GM21723 (cell line): ENCODE data around the gene MAP1B.

ENCODE experiments used
- ATAC-seq: cut with Tn5 transposase; IDR thresholded peaks from one replicate; pipeline ENCODE4 v1.9.1; 2021; ENCODE audit warnings: mild to moderate bottlenecking, moderate library complexity; ENCODE audit not compliant: unreplicated experiment

The MAP1B gene

GRCh38 chr5:72221541-72221940 lies 114.3 kb downstream of the MAP1B start:
- ATAC-seq = no peak

DNA sequence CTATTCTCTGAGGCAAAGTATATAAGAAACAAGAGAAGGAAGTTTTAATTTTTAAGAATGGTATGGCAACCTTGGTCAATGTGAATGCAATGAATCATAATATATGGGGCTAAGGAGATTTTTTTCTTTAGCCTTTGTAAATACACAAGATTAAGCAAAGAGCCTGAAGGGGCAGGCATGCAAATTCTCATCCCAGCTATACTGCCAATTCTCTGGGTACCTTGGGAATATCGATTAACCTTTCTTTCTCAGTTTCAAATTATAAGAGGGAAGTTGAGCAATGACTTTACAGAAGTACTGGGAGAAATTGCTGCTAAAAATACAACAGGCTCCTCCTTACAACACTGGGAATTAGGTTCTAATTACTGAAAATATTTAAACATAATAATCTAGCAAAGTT lies 115.2 kb downstream of the MAP1B start:
- ATAC-seq = no peak

GRCh38 chr5:72223371-72223770 lies 116.1 kb downstream of the MAP1B start:
- no peak for ATAC-seq

DNA sequence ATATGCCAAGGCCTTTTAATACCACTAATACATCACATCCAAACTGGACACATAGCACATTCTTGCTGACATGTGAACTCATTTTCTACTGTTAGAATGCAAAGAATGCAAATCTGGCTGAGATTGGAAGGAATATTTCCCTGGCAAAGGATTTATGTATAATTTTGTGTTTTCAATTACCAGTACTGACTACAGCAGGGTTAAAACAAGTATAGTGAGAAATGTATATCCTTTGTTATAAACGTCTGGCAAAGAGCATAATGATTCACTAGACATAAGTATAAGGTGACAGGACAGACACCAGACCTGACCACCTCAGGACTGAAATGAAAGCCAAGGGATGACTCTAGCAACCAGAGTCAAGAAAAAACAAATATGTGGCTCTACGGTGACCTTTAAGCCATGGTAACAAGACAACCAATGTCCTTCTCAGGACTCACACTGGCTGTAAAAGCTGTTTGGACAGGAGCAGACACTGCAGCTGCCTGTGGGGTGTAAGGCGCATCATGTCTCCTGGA lies 117.7 kb downstream of the MAP1B start:
- no peak for ATAC-seq

DNA sequence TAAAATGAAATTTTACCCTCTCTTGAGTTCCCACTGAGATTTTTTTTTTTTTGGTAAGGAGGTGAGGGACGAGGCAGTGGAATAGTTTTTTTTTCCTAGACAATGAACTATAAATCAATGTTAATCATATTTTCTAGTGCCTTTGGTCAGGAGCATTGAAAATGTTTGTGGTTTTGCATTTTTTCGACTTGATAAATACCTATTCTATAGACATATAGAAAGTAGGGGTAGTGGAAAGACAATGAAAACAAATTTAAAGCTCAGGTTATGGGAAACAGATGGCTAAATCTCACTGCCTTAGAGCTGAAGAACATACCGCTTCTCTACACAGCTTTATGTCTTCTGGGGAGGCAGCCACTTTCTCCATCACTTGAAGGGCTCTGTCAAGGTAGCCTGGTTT lies 118.5 kb downstream of the MAP1B start:
- no peak for ATAC-seq

DNA sequence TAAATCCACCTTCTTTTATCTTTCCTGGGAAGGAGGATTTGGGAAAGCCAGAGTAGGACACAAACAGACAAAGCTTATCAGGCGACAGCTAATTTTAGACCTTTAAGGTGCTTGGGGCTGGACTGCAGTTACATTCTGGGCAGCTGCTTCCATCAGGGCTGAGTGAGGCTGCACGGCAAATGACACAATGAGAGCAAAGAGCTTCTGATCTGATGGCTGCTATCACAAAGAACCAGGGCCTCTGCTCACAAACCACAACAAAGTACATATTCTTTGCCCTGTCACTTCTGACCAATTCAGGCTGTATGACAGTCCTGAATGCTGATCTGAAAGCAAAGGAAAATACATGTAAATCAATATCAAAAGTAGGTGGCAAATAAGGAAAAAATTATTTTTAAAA lies 119.7 kb downstream of the MAP1B start:
- ATAC-seq = no peak

DNA sequence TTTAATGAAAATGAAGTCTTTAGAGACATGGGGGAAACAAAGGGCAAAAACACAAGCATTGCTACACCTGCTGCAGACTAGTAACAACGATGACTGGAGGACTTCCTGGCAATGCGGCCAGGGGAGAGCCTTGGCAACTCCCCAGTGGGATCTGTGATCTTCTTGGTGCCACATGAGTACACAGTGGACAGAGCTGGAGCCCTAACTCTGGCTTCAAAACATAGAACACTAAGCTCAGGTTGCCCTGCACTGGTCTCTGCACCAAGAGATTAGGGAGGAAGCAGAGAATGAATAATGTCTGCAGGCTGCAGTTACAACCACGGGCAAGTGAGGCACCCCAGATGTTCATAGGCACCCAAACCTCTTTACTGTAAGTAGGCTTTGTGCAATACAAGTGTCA lies 121.7 kb downstream of the MAP1B start:
- ATAC-seq = no peak

GRCh38 chr5:72231991-72232703 lies 124.9 kb downstream of the MAP1B start:
- no peak for ATAC-seq

DNA sequence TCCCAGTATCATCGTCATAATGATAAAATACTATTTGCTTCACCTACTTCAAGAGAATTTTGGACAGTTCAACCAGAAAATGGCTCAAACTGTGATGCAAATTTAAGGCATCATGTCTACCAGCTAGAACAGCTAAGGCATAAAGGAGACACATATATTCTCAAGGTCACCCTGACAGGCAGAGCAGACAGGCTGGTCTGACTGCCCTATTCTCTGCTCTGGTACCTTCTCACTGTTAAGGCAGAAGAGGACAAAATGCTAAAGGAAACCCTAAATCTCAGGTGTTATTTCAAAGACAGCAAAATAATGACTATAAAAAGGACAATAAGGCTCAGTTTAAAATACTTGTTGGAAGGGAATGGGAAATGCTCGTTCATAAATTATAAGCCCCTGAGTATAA lies 125.6 kb downstream of the MAP1B start:
- no peak for ATAC-seq

DNA sequence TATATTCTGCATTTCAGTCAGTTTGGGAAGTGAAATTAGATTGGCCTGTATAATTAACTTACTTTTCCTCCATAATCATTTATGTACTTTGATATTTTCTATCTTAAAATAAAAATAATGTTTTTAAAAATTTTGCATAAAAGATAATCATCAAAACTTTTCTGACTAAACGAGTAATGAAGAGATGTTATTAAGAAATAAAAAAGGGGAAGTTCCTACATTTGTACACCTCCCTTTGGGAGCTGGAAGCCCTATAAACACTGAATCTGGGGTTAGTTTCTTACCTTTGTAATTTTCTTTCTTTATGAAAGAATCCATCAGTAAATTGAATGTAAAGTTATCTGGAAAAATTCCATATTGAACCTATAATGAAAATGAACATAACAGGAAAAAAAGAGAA lies 126.6 kb downstream of the MAP1B start:
- no peak for ATAC-seq

DNA sequence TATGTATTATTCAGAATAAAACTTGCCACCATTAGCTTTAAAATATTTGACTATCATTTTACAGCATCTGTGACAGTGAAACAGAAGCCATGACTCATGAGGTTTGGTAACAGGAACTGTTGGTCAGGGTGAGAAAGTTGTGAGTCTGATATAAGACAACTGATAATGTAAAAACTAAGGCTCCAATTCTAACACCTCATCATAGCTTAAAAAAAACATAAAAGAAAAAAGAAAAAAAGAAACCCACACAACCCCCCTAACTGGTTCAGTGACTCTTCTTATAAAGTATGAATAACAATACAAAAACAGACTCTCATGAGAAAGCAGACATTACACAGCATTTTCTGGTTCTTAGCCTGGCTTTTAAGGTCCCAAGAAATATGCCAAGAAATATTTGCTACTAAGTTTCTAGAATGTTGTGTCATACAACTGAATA lies 127.0 kb downstream of the MAP1B start:
- peak; percentile 87 for ATAC-seq

DNA sequence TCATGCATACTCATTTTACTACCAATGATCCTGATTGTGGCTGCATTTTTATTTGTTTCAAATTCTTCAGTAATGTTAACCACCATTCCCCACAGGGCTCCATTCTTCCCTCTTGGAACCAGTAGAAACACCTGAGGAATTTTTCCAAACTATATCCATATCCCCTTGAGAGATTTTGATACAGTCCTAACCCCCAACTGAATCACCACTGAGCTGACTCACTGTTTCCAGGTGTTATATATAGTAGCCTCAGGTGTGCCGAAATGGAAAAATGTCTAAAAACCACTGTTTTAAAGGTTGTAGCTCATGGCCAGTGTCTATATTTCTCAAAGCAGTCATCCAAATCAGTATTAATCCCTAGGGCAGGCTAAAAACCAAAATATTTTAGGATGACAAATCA lies 127.6 kb downstream of the MAP1B start:
- no peak for ATAC-seq

GRCh38 chr5:72235725-72236124 lies 128.4 kb downstream of the MAP1B start:
- ATAC-seq = no peak

DNA sequence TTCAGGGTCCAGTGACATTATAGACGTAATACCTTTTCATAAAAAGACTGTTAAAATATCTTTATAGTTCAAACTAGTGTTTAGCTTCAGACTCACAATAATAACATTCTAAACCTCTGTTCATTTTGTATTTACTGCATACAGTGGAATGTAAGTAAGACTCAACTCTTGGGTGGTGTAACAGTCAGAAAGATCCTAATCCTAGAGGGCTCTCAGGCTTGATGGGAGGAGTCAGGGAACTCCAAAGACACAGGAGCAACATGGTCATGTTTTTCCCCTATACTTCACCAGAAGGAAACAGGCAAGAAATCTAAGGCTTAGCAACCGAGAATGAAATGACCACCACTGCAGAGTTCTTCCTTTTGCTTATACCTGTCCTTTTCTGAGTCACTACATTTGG lies 130.1 kb downstream of the MAP1B start:
- ATAC-seq = no peak

GRCh38 chr5:72237879-72238278 lies 130.6 kb downstream of the MAP1B start:
- ATAC-seq = no peak

DNA sequence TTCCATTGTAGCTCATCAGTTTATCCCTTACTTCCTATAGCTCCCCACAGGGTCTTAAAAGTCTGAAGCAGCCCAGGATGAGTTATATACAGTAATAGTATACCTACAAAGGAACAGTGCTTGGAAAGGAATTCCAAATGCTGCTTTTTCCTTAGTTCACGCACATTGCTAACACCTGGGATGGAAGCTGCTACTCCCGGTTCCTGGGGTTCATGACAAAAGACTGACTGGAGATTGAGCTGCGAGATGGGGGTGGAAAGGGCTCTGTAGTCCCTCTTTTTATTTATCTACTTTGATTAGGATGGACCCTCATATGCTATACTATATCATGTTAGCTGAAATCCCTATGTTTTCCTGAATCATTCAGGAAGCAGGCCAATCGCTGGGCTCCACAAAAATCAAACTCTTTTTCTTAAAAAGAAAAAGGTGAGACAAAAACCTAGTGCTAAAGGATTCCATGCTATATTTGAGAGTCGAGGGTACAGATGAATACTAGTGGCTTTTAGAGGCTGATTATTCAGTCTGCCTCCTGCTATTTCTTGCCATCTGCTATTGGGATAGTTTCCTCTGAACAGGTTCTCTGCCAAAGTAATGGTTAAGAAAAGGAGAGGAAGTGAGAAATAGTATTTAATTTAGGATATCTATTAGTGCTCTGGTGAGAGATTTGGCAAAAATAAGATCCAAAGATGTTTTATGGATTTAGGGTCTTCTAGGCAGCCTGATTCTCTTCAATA lies 131.6 kb downstream of the MAP1B start:
- ATAC-seq = no peak

DNA sequence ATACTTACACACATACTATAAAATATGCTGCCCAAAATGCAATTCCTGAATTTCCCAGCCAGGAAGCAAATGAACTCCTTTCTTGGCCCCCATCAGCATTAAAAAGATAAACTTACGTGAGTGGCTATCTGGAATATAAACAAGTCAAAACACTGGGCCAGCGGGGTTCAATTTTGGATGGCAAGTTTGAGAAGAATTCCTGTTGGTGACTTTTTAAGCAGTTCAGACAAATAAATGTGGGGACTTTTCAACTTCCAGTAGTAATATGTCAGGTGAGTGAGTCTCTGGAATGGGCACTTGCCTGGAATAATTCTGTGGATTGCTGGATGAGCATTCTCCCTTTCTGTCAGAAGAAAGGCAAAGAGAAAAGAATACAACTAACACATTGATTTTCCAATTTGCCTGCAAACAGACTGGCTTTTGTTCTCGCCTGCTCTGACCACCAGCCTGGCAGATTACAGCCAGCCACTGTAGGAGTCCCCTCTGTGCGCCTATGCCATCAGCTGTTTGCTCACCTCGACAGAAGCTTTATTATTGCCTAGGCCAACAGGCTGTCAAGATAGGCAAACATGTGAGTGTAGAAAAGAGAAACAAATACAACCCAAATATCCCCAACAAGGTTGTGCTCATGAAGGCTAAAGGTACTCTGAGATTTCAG lies 134.2 kb downstream of the MAP1B start:
- no peak for ATAC-seq

DNA sequence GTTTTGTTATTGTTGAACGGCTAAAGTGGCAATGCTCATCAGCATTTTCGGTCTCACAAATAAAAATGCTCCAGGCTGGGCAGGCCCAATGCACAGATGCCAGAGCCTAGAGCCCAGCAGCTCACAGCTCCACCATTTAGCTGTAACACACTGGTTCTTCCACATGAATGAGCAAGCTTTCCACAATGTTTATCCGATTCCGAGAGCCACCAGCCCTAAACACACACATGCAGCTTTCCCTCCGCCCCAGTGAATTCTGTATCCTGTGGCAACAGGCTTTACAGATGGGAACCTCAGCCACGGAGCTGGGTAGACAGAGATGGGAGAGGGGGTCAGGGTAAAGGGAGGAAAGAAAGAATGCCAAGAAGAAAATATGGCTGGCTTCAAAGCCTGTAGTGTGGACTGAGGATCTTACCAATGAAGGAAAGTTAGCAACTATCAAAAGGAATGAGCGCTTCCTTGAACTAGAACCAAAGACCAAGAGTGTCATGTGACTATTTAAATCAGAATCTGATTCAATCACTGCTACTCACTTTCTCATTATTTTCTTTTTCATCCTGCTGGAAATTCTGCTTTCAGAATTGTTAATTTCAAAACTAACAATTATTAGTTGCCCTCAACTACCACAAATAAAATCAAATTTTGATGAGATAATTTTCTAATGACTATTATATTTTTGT lies 135.7 kb downstream of the MAP1B start:
- no peak for ATAC-seq

DNA sequence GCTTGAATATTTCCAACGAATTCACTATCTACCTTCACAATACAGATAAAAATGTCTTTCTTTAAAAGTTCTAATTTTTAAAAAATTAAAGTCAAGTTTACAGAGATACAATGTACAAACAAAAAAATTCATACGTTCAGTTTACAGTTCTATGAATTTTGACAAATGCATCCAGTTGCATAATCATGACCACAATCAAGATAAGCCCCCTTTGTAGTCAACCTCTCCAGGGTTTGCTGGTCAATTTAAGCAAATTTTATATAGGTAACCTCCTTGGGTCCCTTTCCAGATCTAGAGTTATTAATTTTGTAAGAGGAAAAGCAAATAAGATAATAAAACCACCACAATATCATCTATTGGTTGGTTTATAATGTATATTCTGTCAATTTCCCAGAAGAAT lies 136.4 kb downstream of the MAP1B start:
- ATAC-seq = no peak

- ATAC-seq = peak; percentile 88
Observed at GRCh38 chr5:72244862-72245371, 137.6 kb downstream of the MAP1B start.

- no peak for ATAC-seq
Observed at GRCh38 chr5:72245546-72245945, 138.3 kb downstream of the MAP1B start.
